Heart right ventricle (tissue), 16 donors: ENCODE data around the gene PALD1. TPM values are rescaled to one million over a fixed set of nuclear protein-coding genes. Genes with fewer than 3 reads are reported as not detected.

Source experiments
- ATAC-seq, 8 donors: fragments of 200-7000 bp; cut with Tn5 transposase; one replicate each; pipeline ENCODE4 v1.9.1; 2020; ENCODE audit warnings: mild to moderate bottlenecking in 8 of 8, moderate library complexity in 8 of 8, moderate number of reproducible peaks in 1 of 8
- DNase-seq, 2 donors: peaks; one replicate each; pipeline ENCODE4 v3.0.0-alpha.2; 2020
- H3K27ac ChIP-seq, 10 donors: fragments of 200-600 bp; sonication (generic) in 2 of 10; one replicate each; pipeline versions ENCODE4 v1.5.0 to v1.8.0; 2020 to 2022; ENCODE audit warnings: mild to moderate bottlenecking in 3 of 10
- H3K27me3 ChIP-seq, 7 donors: fragments of 200-600 bp; one replicate each; pipeline ENCODE4 v1.8.0; 2021 to 2022; ENCODE audit warnings: mild to moderate bottlenecking in 2 of 7
- H3K36me3 ChIP-seq, 9 donors: fragments of 200-600 bp; sonication (generic) in 1 of 9; one replicate each; pipeline versions ENCODE4 v1.5.0 to v1.8.0; 2020 to 2022; ENCODE audit warnings: mild to moderate bottlenecking in 2 of 9
- H3K4me1 ChIP-seq, 9 donors: fragments of 200-600 bp; sonication (generic) in 1 of 9; one replicate each; pipeline versions ENCODE4 v1.5.0 to v1.8.0; 2020 to 2022; ENCODE audit warnings: mild to moderate bottlenecking in 4 of 9
- H3K4me3 ChIP-seq, 10 donors: fragments of 200-600 bp; sonication (generic) in 2 of 10; one replicate each; pipeline versions ENCODE4 v1.5.0 to v1.8.0; 2020 to 2022; ENCODE audit warnings: mild to moderate bottlenecking in 7 of 10, moderate library complexity in 2 of 10
- H3K9me3 ChIP-seq, 11 donors: fragments of 200-600 bp in 10 of 11; sonication (generic) in 2 of 11; one replicate each; pipeline versions ENCODE4 v1.5.0 to v1.8.0; 2013 to 2022; ENCODE audit warnings: mild to moderate bottlenecking in 2 of 11, control low read depth in 1 of 11, moderate library complexity in 1 of 11
- WGBS, 2 donors: extraction: QIAGEN DNeasy Blood & Tissue Kit; methylation state at CpG; one replicate each; pipeline ENCODE4 v1.1.7; 2013; ENCODE audit warnings: inconsistent platforms in 1 of 2; 5-methylcytosine and 5-hydroxymethylcytosine counted together
- intact Hi-C, 10 donors: fragments of 100-400 bp; cut with DNase I; formaldehyde crosslinking; loops; one replicate each; pipeline versions ENCODE4 v1.11.1 to v1.14.2; 2022
- polyA plus RNA-seq, 2 donors: library from polyadenylated mRNA; stranded (reverse); fragments of 200-250 nt; gene quantifications; one replicate each; pipeline ENCODE4 v1.2.3, GENCODE V29; 2013
- total RNA-seq, 10 donors: library from RNA; stranded (reverse); fragmentation: NEBNext Ultra II Directional in 3 of 10; extraction: Animal tissue kit (Norgen Biotek cat#: 25700) in 3 of 10; gene quantifications; one replicate each; pipeline versions ENCODE4 v1.2.1 to v1.2.4, GENCODE V29; 2021 to 2023
- TF ChIP-seq, protein P1 (sequence below), 9 donors: fragments of 200-600 bp; sonication (generic) in 2 of 9; IDR thresholded peaks; one replicate each; pipeline versions ENCODE4 v1.5.0 to v1.8.0; 2021 to 2022; ENCODE audit warnings: antibody characterized with exemption in 9 of 9, mild to moderate bottlenecking in 5 of 9, moderate library complexity in 1 of 9
- donor health status: Arrhythmogenic right ventricular cardiomyopathy.
- donor health status: ischemic (EF 13 %, LVEDD 7.1; RV severe dilation, severe dysfunction).
- donor health status: healthy with polysubstance abuse.
- donor health status: DM: no; HTN: yes; CAD: no.
- donor health status: DM: no; HTN: no; CAD: no.
- donor health status: ischemic (EF 25% LVEDD 6.9; RV normal size, moderate dysfunction).
- donor health status: ischemic (EF 25% LVEDD 5.7; RV mildly dilated, moderate dysfunction).
- donor health status: healthy.
- donor health status: DM: yes; HTN: yes; CAD: no.
- donor health status: Ischemic cardiomyopathy.
- donor health status: ischemic (EF 35%, LVEDD 5.7; RV mildly dilated, moderate dysfunction).
- donor health status: nonischemic (EF 11% LVEDD 7.7; RV severe dilation, severe dysfunction).
- donor health status: DM: yes; HTN: yes; CAD: no.
- donor health status: PGD.
- donor health status: ischemic (EF 29% LVEDD 5.4; RV normal size, mild dysfunction).
- donor health status: nonischemic (EF 23%, LVEDD 6.1; RV moderate dilation, normal function).

PALD1 gene
- total and polyA plus RNA-seq, 12 donors: 4.1 to 10.3 (median 5.9) TPM

DNA sequence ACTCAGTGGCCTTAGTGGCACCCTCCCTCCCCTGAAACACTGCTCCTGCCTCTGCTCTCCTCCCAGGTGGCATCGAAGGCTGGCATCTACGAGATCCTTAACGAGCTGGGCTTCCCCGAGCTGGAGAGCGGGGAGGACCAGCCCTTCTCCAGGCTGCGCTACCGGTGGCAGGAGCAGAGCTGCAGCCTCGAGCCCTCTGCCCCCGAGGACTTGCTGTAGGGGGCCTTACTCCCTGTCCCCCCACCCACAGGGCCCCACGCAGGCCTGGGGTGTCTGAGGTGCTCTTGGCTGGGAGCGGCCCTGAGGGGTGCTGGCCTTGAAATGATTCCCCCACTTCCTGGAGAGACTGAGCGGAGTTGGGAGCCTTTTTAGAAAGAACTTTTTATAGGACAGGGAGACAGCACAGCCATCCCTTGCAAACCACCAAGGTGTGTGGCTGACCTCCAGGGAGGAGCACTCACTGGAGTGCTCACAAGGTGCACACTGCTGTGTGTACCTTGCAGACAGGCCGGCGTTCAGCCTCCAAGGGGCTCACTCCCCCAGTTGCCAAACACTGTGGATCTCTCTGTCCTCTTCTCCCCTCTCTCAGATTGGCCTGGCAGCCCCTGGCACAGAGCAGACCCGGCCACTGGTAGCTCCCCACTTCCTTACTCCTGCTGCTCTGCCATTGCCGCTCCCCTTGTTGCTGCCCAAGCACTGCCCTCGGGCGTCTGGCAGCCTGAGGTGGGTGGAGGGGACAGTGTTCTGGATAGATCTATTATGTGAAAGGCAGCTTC lies 88.1 kb downstream of the PALD1 start:
- intact Hi-C loops: no loop called here
- no peaks in the 10 kb centered on the region for H3K27me3 ChIP-seq
- DNase-seq (no peak), ATAC-seq (no peak)
- no peak overlapping the region for H3K4me3 ChIP-seq
- TF ChIP-seq, protein P1, sequence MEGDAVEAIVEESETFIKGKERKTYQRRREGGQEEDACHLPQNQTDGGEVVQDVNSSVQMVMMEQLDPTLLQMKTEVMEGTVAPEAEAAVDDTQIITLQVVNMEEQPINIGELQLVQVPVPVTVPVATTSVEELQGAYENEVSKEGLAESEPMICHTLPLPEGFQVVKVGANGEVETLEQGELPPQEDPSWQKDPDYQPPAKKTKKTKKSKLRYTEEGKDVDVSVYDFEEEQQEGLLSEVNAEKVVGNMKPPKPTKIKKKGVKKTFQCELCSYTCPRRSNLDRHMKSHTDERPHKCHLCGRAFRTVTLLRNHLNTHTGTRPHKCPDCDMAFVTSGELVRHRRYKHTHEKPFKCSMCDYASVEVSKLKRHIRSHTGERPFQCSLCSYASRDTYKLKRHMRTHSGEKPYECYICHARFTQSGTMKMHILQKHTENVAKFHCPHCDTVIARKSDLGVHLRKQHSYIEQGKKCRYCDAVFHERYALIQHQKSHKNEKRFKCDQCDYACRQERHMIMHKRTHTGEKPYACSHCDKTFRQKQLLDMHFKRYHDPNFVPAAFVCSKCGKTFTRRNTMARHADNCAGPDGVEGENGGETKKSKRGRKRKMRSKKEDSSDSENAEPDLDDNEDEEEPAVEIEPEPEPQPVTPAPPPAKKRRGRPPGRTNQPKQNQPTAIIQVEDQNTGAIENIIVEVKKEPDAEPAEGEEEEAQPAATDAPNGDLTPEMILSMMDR (IDR thresholded peaks at IDR 0.05): no peak
- 88 to 94% methylated on average over 18 of the region's 18 CpGs for WGBS, 2 donors
- H3K4me1 ChIP-seq: peaks cover 3 to 35% (median 17%) of the 10 kb centered on the region in 9 donors
- peaks cover 0 to 51% (median 0%) of the 10 kb centered on the region in 9 donors for H3K36me3 ChIP-seq
- H3K27ac ChIP-seq: no peak overlapping the region
- H3K9me3 ChIP-seq: no peaks in the 10 kb centered on the region

DNA sequence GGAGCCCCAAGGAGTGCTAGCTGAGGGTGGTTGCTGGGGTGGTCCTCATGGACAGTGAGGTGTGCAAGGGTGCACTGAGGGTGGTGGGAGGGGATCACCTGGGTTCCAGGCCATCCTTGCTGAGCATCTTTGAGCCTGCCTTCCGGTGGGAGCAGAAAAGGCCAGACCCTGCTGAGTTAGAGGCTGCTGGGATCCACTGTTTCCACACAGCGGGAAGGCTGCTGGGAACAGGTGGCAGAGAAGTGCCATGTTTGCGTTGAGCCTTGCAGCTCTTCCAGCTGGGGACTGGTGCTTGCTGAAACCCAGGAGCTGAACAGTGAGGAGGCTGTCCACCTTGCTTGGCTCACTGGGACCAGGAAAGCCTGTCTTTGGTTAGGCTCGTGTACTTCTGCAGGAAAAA lies 89.0 kb downstream of the PALD1 start:
- 87 to 91% methylated on average over 4 of the region's 4 CpGs for WGBS, 2 donors

DNA sequence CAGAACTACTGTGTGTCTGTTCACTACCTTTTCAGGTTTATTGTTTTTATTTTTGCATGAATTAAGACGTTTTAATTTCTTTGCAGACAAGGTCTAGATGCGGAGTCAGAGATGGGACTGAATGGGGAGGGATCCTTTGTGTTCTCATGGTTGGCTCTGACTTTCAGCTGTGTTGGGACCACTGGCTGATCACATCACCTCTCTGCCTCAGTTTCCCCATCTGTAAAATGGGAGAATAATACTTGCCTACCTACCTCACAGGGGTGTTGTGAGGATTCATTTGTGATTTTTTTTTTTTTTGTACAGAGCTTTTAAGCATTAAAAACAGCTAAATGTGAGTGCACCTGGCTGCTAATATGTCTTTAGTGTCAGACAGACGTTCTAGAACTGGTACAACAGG lies 89.5 kb downstream of the PALD1 start:
- no peaks in the 10 kb centered on the region for H3K9me3 ChIP-seq
- H3K27me3 ChIP-seq: no peaks in the 10 kb centered on the region
- peaks cover 0 to 51% (median 0%) of the 10 kb centered on the region in 9 donors for H3K36me3 ChIP-seq
- H3K27ac ChIP-seq: no peak overlapping the region
- ATAC-seq: no peak
- TF ChIP-seq, protein P1 (IDR thresholded peaks at IDR 0.05): no peak
- 98% methylated on average over 3 of the region's 3 CpGs for WGBS, 2 donors
- no peak overlapping the region for H3K4me3 ChIP-seq
- no peak for DNase-seq
- H3K4me1 ChIP-seq: peaks cover 3 to 25% (median 15%) of the 10 kb centered on the region in 9 donors
- intact Hi-C loops: no loop called here

More for the DNA sequence above, 89.0 kb downstream of the PALD1 start:
- TF ChIP-seq, protein P1 (IDR thresholded peaks at IDR 0.05): no peak
- intact Hi-C loops: no loop called here
- ATAC-seq: no peak
- no peak overlapping the region for H3K27ac ChIP-seq
- DNase-seq: no peak
- peaks cover 3 to 29% (median 15%) of the 10 kb centered on the region in 9 donors for H3K4me1 ChIP-seq
- no peak overlapping the region for H3K4me3 ChIP-seq
- no peaks in the 10 kb centered on the region for H3K9me3 ChIP-seq
- peaks cover 0 to 51% (median 0%) of the 10 kb centered on the region in 9 donors for H3K36me3 ChIP-seq
- no peaks in the 10 kb centered on the region for H3K27me3 ChIP-seq

DNA sequence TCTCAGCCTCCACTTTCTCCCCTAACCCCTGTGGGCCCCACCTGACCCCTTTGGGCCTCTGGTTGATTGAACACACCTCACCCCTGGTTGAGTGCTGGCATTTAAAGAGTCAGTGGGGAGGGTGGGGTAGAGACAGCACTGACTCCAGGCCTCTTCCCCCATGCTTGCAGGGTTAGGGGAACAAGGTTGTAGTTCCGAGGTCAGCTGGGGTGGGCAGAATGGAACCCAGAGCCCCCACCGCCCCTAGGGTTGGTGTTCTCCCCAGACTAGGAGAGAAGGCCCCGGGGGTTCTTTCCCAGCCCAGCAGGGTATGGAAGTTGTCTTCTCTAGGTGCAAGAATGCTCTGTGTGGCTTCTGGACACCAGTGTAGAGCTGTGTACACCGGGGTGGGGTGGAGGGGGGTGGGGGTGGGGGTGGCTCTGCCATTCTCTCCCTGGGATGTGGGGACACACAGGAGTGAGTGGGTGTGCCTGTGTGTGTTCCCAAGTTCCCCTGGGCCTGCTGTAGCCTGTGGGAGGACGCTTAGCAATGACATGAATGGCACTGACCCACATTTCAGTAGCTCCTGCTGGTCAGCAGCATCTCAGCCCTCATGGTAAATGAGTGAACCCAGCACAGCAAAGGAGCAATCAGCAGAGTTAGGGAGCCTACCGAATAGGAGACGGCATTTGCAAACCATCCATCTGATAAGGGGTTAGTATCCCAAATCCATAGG lies 90.4 kb downstream of the PALD1 start:
- Histone ChIP-seq H3K27ac (no peak overlapping the region), H3K27me3 (no peaks in the 10 kb centered on the region), H3K4me3 (no peak overlapping the region), H3K4me1 (peaks cover 3 to 19% (median 12%) of the 10 kb centered on the region in 9 donors), H3K36me3 (peaks cover 0 to 51% (median 0%) of the 10 kb centered on the region in 9 donors), H3K9me3 (no peaks in the 10 kb centered on the region)
- intact Hi-C loops: no loop called here
- 92 to 94% methylated on average over 7 of the region's 7 CpGs for WGBS, 2 donors
- TF ChIP-seq, protein P1 (IDR thresholded peaks at IDR 0.05): no peak
- ATAC-seq: no peak
- no peak for DNase-seq
